Left ventricle myocardium inferior (tissue), 1 donor: Measurements from ENCODE around the gene ST8SIA6. TPM values are rescaled to one million over a fixed set of nuclear protein-coding genes. Genes with fewer than 3 reads are reported as not detected.

Experiments used
- DNase-seq: peaks from one replicate; pipeline ENCODE4 v3.0.0-alpha.2; 2020
- H3K27ac ChIP-seq: fragments of 200-600 bp; replicated peaks from 2 replicates; pipeline ENCODE4 v1.8.0; 2021
- H3K27me3 ChIP-seq: fragments of 200-600 bp; 2 replicates; pipeline ENCODE4 v1.8.0; 2021; ENCODE audit warnings: low read depth
- H3K36me3 ChIP-seq: fragments of 200-600 bp; 2 replicates; pipeline ENCODE4 v1.8.0; 2021
- H3K4me1 ChIP-seq: fragments of 200-600 bp; 2 replicates; pipeline ENCODE4 v1.8.0; 2021
- H3K4me3 ChIP-seq: fragments of 200-600 bp; 2 replicates; pipeline ENCODE4 v1.8.0; 2021; ENCODE audit warnings: mild to moderate bottlenecking, moderate library complexity
- H3K9me3 ChIP-seq: fragments of 200-600 bp; replicated peaks from 2 replicates; pipeline ENCODE4 v1.8.0; 2021
- intact Hi-C: fragments of 100-400 bp; cut with micrococcal nuclease; formaldehyde crosslinking; loops from one replicate; pipeline ENCODE4 v1.11.0; 2022
- total RNA-seq: library from RNA; stranded (reverse); fragmentation: NEBNext Ultra II Directional; extraction: Animal tissue kit (Norgen Biotek cat#: 25700); gene quantifications from one replicate; pipeline ENCODE4 v1.2.1, GENCODE V29; 2021
- TF ChIP-seq, protein P1 (sequence below): fragments of 200-600 bp; IDR thresholded peaks from 2 replicates; pipeline ENCODE4 v1.8.0; 2021; ENCODE audit warnings: antibody characterized with exemption, mild to moderate bottlenecking, borderline replicate concordance
- donor health status: DM: no; HTN: yes; CAD: no; lungs with severe emphysema.

ST8SIA6 gene
- total RNA-seq, 1 donor from 2014 or later, result 10.1 TPM

DNA sequence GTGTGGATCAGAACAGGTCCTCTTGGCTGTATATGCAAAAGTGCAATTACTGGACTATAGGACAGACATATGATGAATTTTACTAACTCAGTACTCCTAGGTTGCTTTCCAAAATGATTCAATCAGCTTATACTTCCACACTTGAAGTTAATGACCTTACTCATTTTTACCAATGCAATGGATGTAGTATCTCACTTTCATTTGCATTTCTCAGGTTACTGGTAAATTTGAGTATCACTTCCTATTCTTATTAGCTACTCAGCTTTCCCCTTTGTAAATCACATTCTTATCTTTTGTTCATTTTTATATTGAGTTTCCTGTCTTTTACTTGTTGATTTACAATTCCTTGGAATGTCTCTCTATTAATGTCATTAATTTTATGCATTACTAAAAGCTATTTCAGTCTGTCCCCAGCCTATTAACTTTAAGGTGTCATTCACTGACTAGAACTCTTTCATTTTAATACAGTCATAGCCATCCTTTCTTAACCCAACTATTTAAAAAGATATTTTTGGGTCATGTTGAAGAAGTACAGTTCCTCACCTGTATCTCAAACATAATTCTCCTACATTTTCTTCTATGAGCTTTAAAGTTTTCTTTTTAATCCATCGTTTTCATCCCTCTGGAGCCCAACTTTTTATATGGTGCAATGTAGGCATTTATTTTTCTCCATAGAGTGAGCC is 137.8 kb downstream of the ST8SIA6 start:
- TF ChIP-seq, protein P1, sequence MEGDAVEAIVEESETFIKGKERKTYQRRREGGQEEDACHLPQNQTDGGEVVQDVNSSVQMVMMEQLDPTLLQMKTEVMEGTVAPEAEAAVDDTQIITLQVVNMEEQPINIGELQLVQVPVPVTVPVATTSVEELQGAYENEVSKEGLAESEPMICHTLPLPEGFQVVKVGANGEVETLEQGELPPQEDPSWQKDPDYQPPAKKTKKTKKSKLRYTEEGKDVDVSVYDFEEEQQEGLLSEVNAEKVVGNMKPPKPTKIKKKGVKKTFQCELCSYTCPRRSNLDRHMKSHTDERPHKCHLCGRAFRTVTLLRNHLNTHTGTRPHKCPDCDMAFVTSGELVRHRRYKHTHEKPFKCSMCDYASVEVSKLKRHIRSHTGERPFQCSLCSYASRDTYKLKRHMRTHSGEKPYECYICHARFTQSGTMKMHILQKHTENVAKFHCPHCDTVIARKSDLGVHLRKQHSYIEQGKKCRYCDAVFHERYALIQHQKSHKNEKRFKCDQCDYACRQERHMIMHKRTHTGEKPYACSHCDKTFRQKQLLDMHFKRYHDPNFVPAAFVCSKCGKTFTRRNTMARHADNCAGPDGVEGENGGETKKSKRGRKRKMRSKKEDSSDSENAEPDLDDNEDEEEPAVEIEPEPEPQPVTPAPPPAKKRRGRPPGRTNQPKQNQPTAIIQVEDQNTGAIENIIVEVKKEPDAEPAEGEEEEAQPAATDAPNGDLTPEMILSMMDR, result no peak
- H3K4me1 ChIP-seq, result no peaks in the 10 kb centered on the region
- no peaks in the 10 kb centered on the region for H3K36me3 ChIP-seq
- no peak overlapping the region for H3K27ac ChIP-seq
- intact Hi-C loops, result no loop called here
- no peak for DNase-seq
- no peaks in the 10 kb centered on the region for H3K27me3 ChIP-seq
- peaks cover 5% of the 10 kb centered on the region for H3K9me3 ChIP-seq
- no peak overlapping the region for H3K4me3 ChIP-seq

DNA sequence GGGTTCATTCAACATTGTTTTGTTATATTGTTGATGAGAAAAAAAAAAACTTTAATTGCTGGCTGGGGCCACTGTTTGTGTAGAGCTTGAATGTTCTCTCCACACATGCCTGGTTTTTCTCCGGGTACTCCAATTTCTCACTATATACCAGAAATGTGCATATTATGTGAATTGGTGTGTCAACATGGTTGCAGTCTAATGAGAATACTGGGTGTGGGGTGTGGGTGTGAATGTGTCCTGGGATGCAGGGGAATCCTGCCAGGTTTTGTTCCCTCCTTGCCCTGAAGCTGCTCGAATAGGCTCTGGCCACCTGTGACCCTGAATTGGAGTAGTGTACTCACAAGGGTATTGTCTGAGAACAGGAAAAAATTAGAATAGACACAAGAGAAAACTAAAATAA is 145.0 kb downstream of the ST8SIA6 start:
- no peaks in the 10 kb centered on the region for H3K27me3 ChIP-seq
- TF ChIP-seq, protein P1, result no peak
- intact Hi-C loops, result no loop called here
- H3K4me3 ChIP-seq, result no peak overlapping the region
- DNase-seq, result no peak
- H3K36me3 ChIP-seq, result no peaks in the 10 kb centered on the region
- H3K27ac ChIP-seq, result no peak overlapping the region
- H3K9me3 ChIP-seq, result no peaks in the 10 kb centered on the region
- H3K4me1 ChIP-seq, result no peaks in the 10 kb centered on the region

DNA sequence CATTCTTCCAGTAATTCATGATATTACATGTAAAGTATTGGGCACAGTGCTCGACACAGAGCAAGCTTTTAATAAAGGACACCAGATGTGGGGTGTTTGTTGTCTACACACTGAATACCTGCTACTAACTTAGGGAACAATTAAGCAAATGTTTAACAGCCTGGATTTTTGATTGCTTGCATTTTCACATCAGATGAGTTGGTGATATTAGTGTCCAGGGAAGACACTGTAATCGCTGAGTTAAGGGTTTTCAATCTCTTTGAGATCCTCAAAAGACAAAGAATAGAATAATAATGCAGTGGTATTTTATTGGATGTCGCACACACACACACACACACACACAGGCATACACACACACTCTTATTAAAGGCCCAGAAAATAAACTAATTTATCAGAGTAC is 147.3 kb downstream of the ST8SIA6 start:
- Histone ChIP-seq H3K4me1 (no peaks in the 10 kb centered on the region), H3K4me3 (no peak overlapping the region), H3K27ac (no peak overlapping the region), H3K27me3 (no peaks in the 10 kb centered on the region), H3K9me3 (no peaks in the 10 kb centered on the region), H3K36me3 (no peaks in the 10 kb centered on the region)
- intact Hi-C loops, result no loop called here
- TF ChIP-seq, protein P1, result no peak
- DNase-seq, result no peak

DNA sequence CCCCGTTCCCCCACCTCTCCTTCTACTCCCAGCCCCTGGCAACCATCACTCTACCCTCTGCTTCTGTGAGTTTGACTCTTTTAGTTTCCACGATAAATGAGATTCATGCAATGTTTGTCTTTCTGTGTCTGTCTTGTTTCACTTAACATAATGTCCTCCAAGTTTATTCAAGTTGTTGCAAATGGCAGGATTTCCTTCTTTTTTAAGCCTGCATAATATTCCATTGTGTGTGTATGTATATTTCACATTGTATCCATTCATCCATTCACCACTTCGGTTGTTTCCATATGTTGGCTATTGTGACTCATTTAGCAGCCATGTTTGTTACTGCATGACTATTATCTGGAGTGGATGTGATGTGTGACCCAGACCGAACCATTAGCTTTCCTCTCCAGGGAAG is 162.0 kb downstream of the ST8SIA6 start:
- TF ChIP-seq, protein P1, result no peak
- intact Hi-C loops, result no loop called here
- H3K9me3 ChIP-seq, result no peaks in the 10 kb centered on the region
- no peak for DNase-seq
- H3K27ac ChIP-seq, result no peak overlapping the region
- no peaks in the 10 kb centered on the region for H3K36me3 ChIP-seq
- no peaks in the 10 kb centered on the region for H3K4me1 ChIP-seq
- H3K4me3 ChIP-seq, result no peak overlapping the region
- H3K27me3 ChIP-seq, result peaks cover 22% of the 10 kb centered on the region

DNA sequence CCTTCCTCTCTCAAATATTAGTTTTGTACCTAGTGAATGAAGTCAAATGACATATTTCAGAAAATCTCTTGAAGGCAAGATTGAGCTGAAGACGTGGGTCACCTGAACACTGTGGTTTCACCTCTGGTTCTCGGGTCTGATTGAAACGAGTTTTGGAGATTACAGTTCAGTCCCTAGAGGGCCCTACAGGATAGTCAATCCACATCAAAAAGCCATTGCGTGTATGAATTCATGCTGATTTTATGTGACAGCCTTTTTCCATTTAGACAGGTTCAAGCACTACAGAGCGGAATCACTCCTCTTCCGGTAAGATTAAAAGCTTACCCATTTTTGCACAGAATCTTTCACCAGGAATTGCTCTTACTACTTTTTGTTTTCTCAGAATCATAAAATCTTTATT is 164.2 kb downstream of the ST8SIA6 start:
- Histone ChIP-seq H3K4me1 (no peaks in the 10 kb centered on the region), H3K27me3 (peaks cover 22% of the 10 kb centered on the region), H3K36me3 (no peaks in the 10 kb centered on the region), H3K27ac (no peak overlapping the region), H3K9me3 (no peaks in the 10 kb centered on the region), H3K4me3 (no peak overlapping the region)
- intact Hi-C loops, result no loop called here
- no peak for DNase-seq
- TF ChIP-seq, protein P1, result peak; percentile 28
